Measurements from ENCODE around the gene EXOC3. TPM values are rescaled to one million over a fixed set of nuclear protein-coding genes. Genes with fewer than 3 reads are reported as not detected.

The EXOC3 gene
- total RNA-seq, 1 experiment from 2014 or later: 63.8 TPM

GRCh38 chr5:514101-514485 is 71.1 kb downstream of the EXOC3 start:
- CTCF ChIA-PET: interaction anchor here (0.9 kb wide), 1 partner anchor 67 kb away, joined by 3 read pairs; no protein-coding TSS in a partner anchor
- Mint-ChIP-seq H3K4me1 (ENCODE audit: low read depth, unreplicated experiment) (no peaks in the 10 kb centered on the region), H3K36me3 (ENCODE audit: insufficient read depth, unreplicated experiment) (no peaks in the 10 kb centered on the region), H3K27ac (ENCODE audit: unreplicated experiment) (no peak overlapping the region), H3K27me3 (ENCODE audit: unreplicated experiment) (peaks cover 96% of the 10 kb centered on the region), H3K9me3 (ENCODE audit: low read depth, unreplicated experiment) (peaks cover 8% of the 10 kb centered on the region), H3K4me3 (ENCODE audit: low read depth, unreplicated experiment) (no peak overlapping the region)
- intact Hi-C loops (cut with micrococcal nuclease; ENCODE audit: unreplicated experiment): no loop called here
- BruUV-seq (replicated peaks): no TSS peak
- TF ChIP-seq, protein P1, sequence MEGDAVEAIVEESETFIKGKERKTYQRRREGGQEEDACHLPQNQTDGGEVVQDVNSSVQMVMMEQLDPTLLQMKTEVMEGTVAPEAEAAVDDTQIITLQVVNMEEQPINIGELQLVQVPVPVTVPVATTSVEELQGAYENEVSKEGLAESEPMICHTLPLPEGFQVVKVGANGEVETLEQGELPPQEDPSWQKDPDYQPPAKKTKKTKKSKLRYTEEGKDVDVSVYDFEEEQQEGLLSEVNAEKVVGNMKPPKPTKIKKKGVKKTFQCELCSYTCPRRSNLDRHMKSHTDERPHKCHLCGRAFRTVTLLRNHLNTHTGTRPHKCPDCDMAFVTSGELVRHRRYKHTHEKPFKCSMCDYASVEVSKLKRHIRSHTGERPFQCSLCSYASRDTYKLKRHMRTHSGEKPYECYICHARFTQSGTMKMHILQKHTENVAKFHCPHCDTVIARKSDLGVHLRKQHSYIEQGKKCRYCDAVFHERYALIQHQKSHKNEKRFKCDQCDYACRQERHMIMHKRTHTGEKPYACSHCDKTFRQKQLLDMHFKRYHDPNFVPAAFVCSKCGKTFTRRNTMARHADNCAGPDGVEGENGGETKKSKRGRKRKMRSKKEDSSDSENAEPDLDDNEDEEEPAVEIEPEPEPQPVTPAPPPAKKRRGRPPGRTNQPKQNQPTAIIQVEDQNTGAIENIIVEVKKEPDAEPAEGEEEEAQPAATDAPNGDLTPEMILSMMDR (IDR thresholded peaks at IDR 0.05; ENCODE audit: unreplicated experiment): no peak
- DNase-seq: no peak

GRCh38 chr5:514673-515072 is 71.7 kb downstream of the EXOC3 start:
- Mint-ChIP-seq H3K4me1 (ENCODE audit: low read depth, unreplicated experiment) (no peaks in the 10 kb centered on the region), H3K27ac (ENCODE audit: unreplicated experiment) (no peak overlapping the region), H3K27me3 (ENCODE audit: unreplicated experiment) (peaks cover 90% of the 10 kb centered on the region), H3K4me3 (ENCODE audit: low read depth, unreplicated experiment) (no peak overlapping the region), H3K9me3 (ENCODE audit: low read depth, unreplicated experiment) (peaks cover 8% of the 10 kb centered on the region), H3K36me3 (ENCODE audit: insufficient read depth, unreplicated experiment) (no peaks in the 10 kb centered on the region)
- TF ChIP-seq, protein P1 (IDR thresholded peaks at IDR 0.05; ENCODE audit: unreplicated experiment): no peak
- BruUV-seq (replicated peaks): no TSS peak
- CTCF ChIA-PET: interaction anchor here (0.9 kb wide), 1 partner anchor 68 kb away, joined by 3 read pairs; no protein-coding TSS in a partner anchor
- no peak for DNase-seq
- intact Hi-C loops (cut with micrococcal nuclease; ENCODE audit: unreplicated experiment): no loop called here

GRCh38 chr5:515273-515836 is 72.4 kb downstream of the EXOC3 start:
- intact Hi-C loops (cut with micrococcal nuclease; ENCODE audit: unreplicated experiment): no loop called here
- DNase-seq: no peak
- TF ChIP-seq, protein P1 (IDR thresholded peaks at IDR 0.05; ENCODE audit: unreplicated experiment): no peak
- H3K27me3 Mint-ChIP-seq (ENCODE audit: unreplicated experiment): peaks cover 88% of the 10 kb centered on the region
- peaks cover 8% of the 10 kb centered on the region for H3K9me3 Mint-ChIP-seq (ENCODE audit: low read depth, unreplicated experiment)
- CTCF ChIA-PET: no interaction called here
- no peak overlapping the region for H3K27ac Mint-ChIP-seq (ENCODE audit: unreplicated experiment)
- H3K36me3 Mint-ChIP-seq (ENCODE audit: insufficient read depth, unreplicated experiment): peaks cover 3% of the 10 kb centered on the region
- no peaks in the 10 kb centered on the region for H3K4me1 Mint-ChIP-seq (ENCODE audit: low read depth, unreplicated experiment)
- H3K4me3 Mint-ChIP-seq (ENCODE audit: low read depth, unreplicated experiment): no peak overlapping the region
- BruUV-seq (replicated peaks): no TSS peak

GRCh38 chr5:516338-516925 is 73.5 kb downstream of the EXOC3 start:
- H3K36me3 Mint-ChIP-seq (ENCODE audit: insufficient read depth, unreplicated experiment): peaks cover 4% of the 10 kb centered on the region
- CTCF ChIA-PET: no interaction called here
- DNase-seq: no peak
- H3K4me3 Mint-ChIP-seq (ENCODE audit: low read depth, unreplicated experiment): no peak overlapping the region
- TF ChIP-seq, protein P1 (IDR thresholded peaks at IDR 0.05; ENCODE audit: unreplicated experiment): no peak
- H3K4me1 Mint-ChIP-seq (ENCODE audit: low read depth, unreplicated experiment): no peaks in the 10 kb centered on the region
- intact Hi-C loops (cut with micrococcal nuclease; ENCODE audit: unreplicated experiment): no loop called here
- BruUV-seq (replicated peaks): no TSS peak
- H3K9me3 Mint-ChIP-seq (ENCODE audit: low read depth, unreplicated experiment): peaks cover 8% of the 10 kb centered on the region
- peaks cover 88% of the 10 kb centered on the region for H3K27me3 Mint-ChIP-seq (ENCODE audit: unreplicated experiment)
- H3K27ac Mint-ChIP-seq (ENCODE audit: unreplicated experiment): no peak overlapping the region

Other genes starting within 250 kb of the EXOC3 start
- gene CCDC127, start 225.0 kb upstream of the EXOC3 start, total RNA-seq (2022): 7.3 and 7.8 TPM in 2 replicates
- gene SDHA, start 224.9 kb upstream of the EXOC3 start, total RNA-seq (2022): 96.9 and 107 TPM in 2 replicates
- 109 and 127 TPM in 2 replicates for gene PDCD6, start 171.5 kb upstream of the EXOC3 start, total RNA-seq (2022)
- 1.3 TPM in 2 replicates for gene AHRR, start 121.5 kb upstream of the EXOC3 start, total RNA-seq (2022)
- 1.1 and 2.0 TPM in 2 replicates for gene SLC9A3, start 81.3 kb downstream of the EXOC3 start, total RNA-seq (2022)
- 53.7 and 56.5 TPM in 2 replicates for gene CEP72, start 169.2 kb downstream of the EXOC3 start, total RNA-seq (2022)